Upper lobe of right lung (tissue), 1 donor: ENCODE results near the gene CTNNA1. TPM values are rescaled to one million over a fixed set of nuclear protein-coding genes. Genes with fewer than 3 reads are reported as not detected.
"Not testable (repeated sequence)": the region's sequence is repeated elsewhere in the genome, so short reads cannot be mapped to it uniquely, and the experiment has no call there.

Experiments
- ATAC-seq: fragments of 200-7000 bp; cut with Tn5 transposase; one replicate; pipeline ENCODE4 v1.9.1; 2020; ENCODE audit warnings: mild to moderate bottlenecking, moderate library complexity
- DNase-seq: peaks from one replicate; pipeline ENCODE4 v3.0.0-alpha.2; 2020
- H3K27ac ChIP-seq: fragments of 200-600 bp; one replicate; pipeline ENCODE4 v1.8.0; 2022
- H3K27me3 ChIP-seq: fragments of 200-600 bp; one replicate; pipeline ENCODE4 v1.8.0; 2022; ENCODE audit warnings: mild to moderate bottlenecking
- H3K36me3 ChIP-seq: fragments of 200-600 bp; one replicate; pipeline ENCODE4 v1.8.0; 2022
- H3K4me1 ChIP-seq: fragments of 200-600 bp; one replicate; pipeline ENCODE4 v1.8.0; 2022
- H3K4me3 ChIP-seq: fragments of 200-600 bp; one replicate; pipeline ENCODE4 v1.8.0; 2022; ENCODE audit warnings: mild to moderate bottlenecking
- H3K9me3 ChIP-seq: fragments of 200-600 bp; one replicate; pipeline ENCODE4 v1.8.0; 2022
- intact Hi-C: fragments of 100-400 bp; cut with DNase I; formaldehyde crosslinking; loops from one replicate; pipeline ENCODE4 v1.11.0; 2022
- total RNA-seq: library from RNA; stranded (reverse); fragmentation: NEBNext Ultra II Directional; extraction: Animal tissue kit (Norgen Biotek cat#: 25700); gene quantifications from one replicate; pipeline ENCODE4 v1.2.1, GENCODE V29; 2021
- TF ChIP-seq, protein P1 (sequence below): fragments of 200-600 bp; IDR thresholded peaks from one replicate; pipeline ENCODE4 v1.8.0; 2022; ENCODE audit warnings: antibody characterized with exemption
- donor health status: DM: no; HTN: yes; CAD: no; lungs with severe emphysema.

CTNNA1 gene
- total RNA-seq, 1 donor from 2014 or later, result 362 TPM

DNA sequence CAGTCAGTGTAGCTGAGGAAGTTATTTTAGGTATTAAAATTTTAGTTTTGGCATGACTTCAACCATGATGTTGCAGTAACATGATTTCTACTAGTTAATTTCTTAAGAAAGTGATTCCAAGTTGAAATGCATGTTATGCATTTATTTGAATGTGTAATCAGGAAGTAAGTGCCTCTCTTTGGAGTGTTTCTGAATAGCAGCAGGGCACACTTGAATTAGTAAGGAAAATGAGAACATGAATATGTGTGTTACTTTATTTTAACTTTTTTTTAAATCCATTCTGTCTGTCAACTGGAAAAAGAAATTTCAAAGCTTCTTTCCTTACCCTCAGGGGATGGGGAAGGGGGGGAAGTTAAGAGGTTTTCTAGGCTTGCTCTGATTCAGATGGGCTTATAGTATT, 40.4 kb downstream of the CTNNA1 start:
- Histone ChIP-seq H3K4me1 (peaks cover 27% of the 10 kb centered on the region), H3K27ac (no peak overlapping the region), H3K4me3 (no peak overlapping the region), H3K9me3 (no peaks in the 10 kb centered on the region), H3K36me3 (no peaks in the 10 kb centered on the region), H3K27me3 (no peaks in the 10 kb centered on the region)
- TF ChIP-seq, protein P1, sequence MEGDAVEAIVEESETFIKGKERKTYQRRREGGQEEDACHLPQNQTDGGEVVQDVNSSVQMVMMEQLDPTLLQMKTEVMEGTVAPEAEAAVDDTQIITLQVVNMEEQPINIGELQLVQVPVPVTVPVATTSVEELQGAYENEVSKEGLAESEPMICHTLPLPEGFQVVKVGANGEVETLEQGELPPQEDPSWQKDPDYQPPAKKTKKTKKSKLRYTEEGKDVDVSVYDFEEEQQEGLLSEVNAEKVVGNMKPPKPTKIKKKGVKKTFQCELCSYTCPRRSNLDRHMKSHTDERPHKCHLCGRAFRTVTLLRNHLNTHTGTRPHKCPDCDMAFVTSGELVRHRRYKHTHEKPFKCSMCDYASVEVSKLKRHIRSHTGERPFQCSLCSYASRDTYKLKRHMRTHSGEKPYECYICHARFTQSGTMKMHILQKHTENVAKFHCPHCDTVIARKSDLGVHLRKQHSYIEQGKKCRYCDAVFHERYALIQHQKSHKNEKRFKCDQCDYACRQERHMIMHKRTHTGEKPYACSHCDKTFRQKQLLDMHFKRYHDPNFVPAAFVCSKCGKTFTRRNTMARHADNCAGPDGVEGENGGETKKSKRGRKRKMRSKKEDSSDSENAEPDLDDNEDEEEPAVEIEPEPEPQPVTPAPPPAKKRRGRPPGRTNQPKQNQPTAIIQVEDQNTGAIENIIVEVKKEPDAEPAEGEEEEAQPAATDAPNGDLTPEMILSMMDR, result no peak
- DNase-seq (no peak), ATAC-seq (no peak)
- intact Hi-C loops, result no loop called here

DNA sequence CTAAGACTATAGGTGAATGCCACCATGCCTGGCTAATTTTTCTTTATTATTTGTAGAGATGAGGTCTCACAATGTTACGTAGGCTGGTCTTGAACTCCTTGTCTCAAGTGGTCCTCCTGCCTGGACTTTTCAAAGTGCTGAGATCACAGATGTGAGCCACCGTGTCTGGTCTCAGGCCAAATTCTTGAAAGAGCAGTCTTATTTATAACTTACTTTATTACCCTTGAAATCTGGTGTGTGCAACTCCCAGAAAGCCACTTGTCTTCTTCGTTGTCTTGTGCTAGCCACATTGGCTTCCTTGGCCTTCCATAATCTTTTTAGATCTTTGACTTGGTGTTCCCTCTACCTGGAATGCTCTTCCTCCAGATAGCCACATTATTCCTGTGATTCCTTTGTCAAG, 50.1 kb downstream of the CTNNA1 start:
- TF ChIP-seq, protein P1, result no peak
- intact Hi-C loops, result no loop called here
- Histone ChIP-seq H3K27ac (no peak overlapping the region), H3K4me1 (peaks cover 6% of the 10 kb centered on the region), H3K4me3 (no peak overlapping the region), H3K36me3 (no peaks in the 10 kb centered on the region), H3K27me3 (no peaks in the 10 kb centered on the region), H3K9me3 (no peaks in the 10 kb centered on the region)
- ATAC-seq (no peak), DNase-seq (no peak)

DNA sequence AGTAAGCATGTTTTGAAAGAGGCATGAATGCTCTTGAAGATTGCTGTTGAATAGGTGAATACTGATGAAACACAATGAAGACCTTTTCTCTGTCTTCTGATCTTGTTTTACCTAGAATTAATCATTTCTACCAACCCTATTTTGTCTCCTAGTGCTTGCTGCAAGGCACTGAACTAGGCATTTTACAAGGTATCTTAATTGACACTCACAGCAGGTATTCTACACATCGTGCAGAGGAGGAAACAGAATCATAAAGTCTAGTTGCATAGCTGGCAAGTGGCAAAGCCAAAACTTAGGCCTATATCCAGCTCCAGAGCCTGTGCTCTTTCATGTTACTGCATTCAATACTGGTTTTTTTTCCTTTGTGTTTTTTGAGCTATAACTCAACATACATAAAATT, 50.7 kb downstream of the CTNNA1 start:
- no peak for DNase-seq
- no peak overlapping the region for H3K4me3 ChIP-seq
- ATAC-seq, result no peak
- H3K27me3 ChIP-seq, result no peaks in the 10 kb centered on the region
- H3K27ac ChIP-seq, result no peak overlapping the region
- H3K9me3 ChIP-seq, result no peaks in the 10 kb centered on the region
- intact Hi-C loops, result no loop called here
- TF ChIP-seq, protein P1, result no peak
- no peaks in the 10 kb centered on the region for H3K36me3 ChIP-seq
- H3K4me1 ChIP-seq, result peaks cover 6% of the 10 kb centered on the region

DNA sequence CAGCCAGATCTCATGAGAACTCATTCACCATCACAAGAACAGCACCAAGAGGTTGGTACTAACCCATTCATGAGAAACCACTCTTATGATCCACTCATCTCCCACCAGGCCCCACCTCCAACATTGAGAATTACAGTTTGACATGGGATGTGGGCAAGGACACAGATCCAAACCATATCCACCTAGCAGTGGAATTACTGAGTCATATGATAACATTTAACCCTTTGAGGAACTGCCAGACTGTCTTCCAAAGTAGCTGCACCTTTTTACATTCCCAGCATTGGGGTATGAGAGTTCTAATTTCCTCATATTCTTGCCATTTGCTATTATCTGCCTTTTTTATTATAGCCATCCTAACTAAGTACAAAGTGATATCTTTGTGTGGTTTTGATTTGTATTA, 51.9 kb downstream of the CTNNA1 start:
- Histone ChIP-seq H3K27me3 (no peaks in the 10 kb centered on the region), H3K9me3 (no peaks in the 10 kb centered on the region), H3K4me3 (no peak overlapping the region), H3K27ac (no peak overlapping the region), H3K36me3 (peaks cover under 1% of the 10 kb centered on the region), H3K4me1 (peaks cover 6% of the 10 kb centered on the region)
- intact Hi-C loops, result no loop called here
- no peak for DNase-seq
- no peak for ATAC-seq
- TF ChIP-seq, protein P1, result no peak

DNA sequence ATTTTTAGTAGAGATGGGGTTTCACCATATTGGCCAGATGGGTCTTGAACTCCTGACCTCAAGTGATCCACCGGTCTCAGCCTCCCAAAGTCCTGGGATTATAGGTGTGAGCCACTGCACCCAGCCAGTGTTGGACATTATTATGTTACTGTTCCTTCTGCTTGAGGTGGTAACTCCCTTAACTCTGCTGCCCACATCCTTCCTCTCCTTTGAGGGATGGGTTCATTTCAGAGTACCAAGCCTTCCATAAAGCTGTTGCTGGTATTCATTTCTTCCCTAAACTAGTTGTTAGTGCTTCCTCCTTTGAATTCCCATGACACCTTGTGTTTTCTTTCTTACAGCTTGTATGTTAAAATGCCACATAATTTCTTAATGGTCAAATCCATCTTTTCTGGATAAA, 54.0 kb downstream of the CTNNA1 start:
- DNase-seq (no peak), ATAC-seq (no peak)
- H3K27me3 ChIP-seq, result no peaks in the 10 kb centered on the region
- TF ChIP-seq, protein P1, result no peak
- H3K9me3 ChIP-seq, result no peaks in the 10 kb centered on the region
- peaks cover 7% of the 10 kb centered on the region for H3K36me3 ChIP-seq
- intact Hi-C loops, result no loop called here
- H3K4me1 ChIP-seq, result peaks cover 6% of the 10 kb centered on the region
- no peak overlapping the region for H3K27ac ChIP-seq
- no peak overlapping the region for H3K4me3 ChIP-seq

DNA sequence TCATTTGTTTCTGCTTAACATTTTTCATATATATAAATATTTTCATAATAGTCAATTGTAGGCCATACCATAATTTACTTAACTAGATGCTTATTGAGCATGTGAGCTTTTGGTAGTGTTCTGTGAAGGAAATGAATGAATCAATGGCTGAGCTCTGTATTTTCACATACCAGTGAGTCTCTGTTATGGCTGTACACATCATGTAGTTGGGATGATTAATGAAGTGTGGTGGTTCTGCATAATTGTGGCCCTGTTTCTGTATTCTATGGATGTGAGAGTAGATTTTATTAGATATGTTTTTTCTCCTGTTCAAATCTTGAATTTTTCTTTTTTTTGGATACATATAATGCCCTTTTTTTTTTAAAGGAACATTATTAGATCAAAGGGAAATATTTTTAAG, 56.2 kb downstream of the CTNNA1 start:
- Histone ChIP-seq H3K27ac (no peak overlapping the region), H3K4me1 (peaks cover 6% of the 10 kb centered on the region), H3K36me3 (peaks cover 26% of the 10 kb centered on the region), H3K4me3 (no peak overlapping the region), H3K9me3 (no peaks in the 10 kb centered on the region), H3K27me3 (no peaks in the 10 kb centered on the region)
- DNase-seq, result no peak
- ATAC-seq, result no peak
- TF ChIP-seq, protein P1, result no peak
- intact Hi-C loops, result no loop called here

DNA sequence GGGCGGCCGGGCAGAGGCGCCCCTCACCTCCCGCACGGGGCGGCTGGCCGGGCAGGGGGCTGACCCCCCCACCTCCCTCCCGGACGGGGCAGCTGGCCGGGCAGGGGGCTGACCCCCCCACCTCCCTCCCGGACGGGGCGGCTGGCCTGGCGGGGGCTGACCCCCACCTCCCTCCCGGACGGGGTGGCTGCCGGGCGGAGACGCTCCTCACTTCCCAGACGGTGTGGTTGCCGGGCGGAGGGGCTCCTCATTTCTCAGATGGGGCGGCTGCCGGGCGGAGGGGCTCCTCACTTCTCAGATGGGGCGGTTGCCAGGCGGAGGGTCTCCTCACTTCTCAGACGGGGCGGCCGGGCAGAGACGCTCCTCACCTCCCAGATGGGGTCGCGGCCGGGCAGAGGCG, 57.6 kb downstream of the CTNNA1 start:
- intact Hi-C loops, H3K4me1 ChIP-seq, H3K27me3 ChIP-seq, ATAC-seq, H3K27ac ChIP-seq, H3K4me3 ChIP-seq, H3K9me3 ChIP-seq, DNase-seq: not testable (repeated sequence)
- peaks cover 26% of the 10 kb centered on the region for H3K36me3 ChIP-seq
